ENCODE results near the gene ALDH1B1.

The ALDH1B1 gene

GRCh38 chr9:38404314-38404713, 11.8 kb downstream of the ALDH1B1 start:
- no peak for TF ChIP-seq CTCF (conservative IDR thresholded peaks at IDR 0.05; ENCODE audit: low read depth, low read length)
- DNase-seq (ENCODE audit: low read depth): no peak
- no peak overlapping the region for H3K4me3 ChIP-seq (ENCODE audit: low read length)

- DNase-seq (ENCODE audit: low read depth): no peak
- TF ChIP-seq CTCF (conservative IDR thresholded peaks at IDR 0.05; ENCODE audit: low read depth, low read length): no peak
- H3K4me3 ChIP-seq (ENCODE audit: low read length): no peak overlapping the region
Observed at GRCh38 chr9:38405785-38406184, 13.3 kb downstream of the ALDH1B1 start.

- no peak for DNase-seq (ENCODE audit: low read depth)
Observed at GRCh38 chr9:38406476-38407186, 14.1 kb downstream of the ALDH1B1 start.

GRCh38 chr9:38408719-38409118, 16.2 kb downstream of the ALDH1B1 start:
- no peak overlapping the region for H3K4me3 ChIP-seq (ENCODE audit: low read length)
- no peak for TF ChIP-seq CTCF (conservative IDR thresholded peaks at IDR 0.05; ENCODE audit: low read depth, low read length)
- no peak for DNase-seq (ENCODE audit: low read depth)

More at GRCh38 chr9:38406476-38407186, 14.1 kb downstream of the ALDH1B1 start:
- TF ChIP-seq CTCF (conservative IDR thresholded peaks at IDR 0.05; ENCODE audit: low read depth, low read length): no peak
- H3K4me3 ChIP-seq (ENCODE audit: low read length): no peak overlapping the region

- no peak overlapping the region for H3K4me3 ChIP-seq (ENCODE audit: low read length)
- no peak for TF ChIP-seq CTCF (conservative IDR thresholded peaks at IDR 0.05; ENCODE audit: low read depth, low read length)
- DNase-seq (ENCODE audit: low read depth): no peak
Observed at GRCh38 chr9:38412751-38413150, 20.2 kb downstream of the ALDH1B1 start.

GRCh38 chr9:38413283-38413682, 20.8 kb downstream of the ALDH1B1 start:
- no peak for TF ChIP-seq CTCF (conservative IDR thresholded peaks at IDR 0.05; ENCODE audit: low read depth, low read length)
- H3K4me3 ChIP-seq (ENCODE audit: low read length): no peak overlapping the region

GRCh38 chr9:38414040-38414723, 21.7 kb downstream of the ALDH1B1 start:
- no peak for TF ChIP-seq CTCF (conservative IDR thresholded peaks at IDR 0.05; ENCODE audit: low read depth, low read length)
- H3K4me3 ChIP-seq (ENCODE audit: low read length): no peak overlapping the region
- no peak for DNase-seq (ENCODE audit: low read depth)

More at GRCh38 chr9:38413283-38413682, 20.8 kb downstream of the ALDH1B1 start:
- DNase-seq (ENCODE audit: low read depth): no peak

All from retinal pigment epithelial cell (primary cell).